GM12874 (cell line): Measurements from ENCODE around the gene ZNRD2.
A peak's percentile ranks its signal among the peaks of the same experiment; 100 is the strongest.

ENCODE experiments used
- TF ChIP-seq, protein P1 (sequence below): IDR thresholded peaks from 2 replicates; pipeline ENCODE4 v1.5.1; 2011; ENCODE audit warnings: low read depth, mild to moderate bottlenecking, control low read depth, low read length, moderate library complexity; ENCODE audit not compliant: insufficient read depth

Gene ZNRD2

DNA sequence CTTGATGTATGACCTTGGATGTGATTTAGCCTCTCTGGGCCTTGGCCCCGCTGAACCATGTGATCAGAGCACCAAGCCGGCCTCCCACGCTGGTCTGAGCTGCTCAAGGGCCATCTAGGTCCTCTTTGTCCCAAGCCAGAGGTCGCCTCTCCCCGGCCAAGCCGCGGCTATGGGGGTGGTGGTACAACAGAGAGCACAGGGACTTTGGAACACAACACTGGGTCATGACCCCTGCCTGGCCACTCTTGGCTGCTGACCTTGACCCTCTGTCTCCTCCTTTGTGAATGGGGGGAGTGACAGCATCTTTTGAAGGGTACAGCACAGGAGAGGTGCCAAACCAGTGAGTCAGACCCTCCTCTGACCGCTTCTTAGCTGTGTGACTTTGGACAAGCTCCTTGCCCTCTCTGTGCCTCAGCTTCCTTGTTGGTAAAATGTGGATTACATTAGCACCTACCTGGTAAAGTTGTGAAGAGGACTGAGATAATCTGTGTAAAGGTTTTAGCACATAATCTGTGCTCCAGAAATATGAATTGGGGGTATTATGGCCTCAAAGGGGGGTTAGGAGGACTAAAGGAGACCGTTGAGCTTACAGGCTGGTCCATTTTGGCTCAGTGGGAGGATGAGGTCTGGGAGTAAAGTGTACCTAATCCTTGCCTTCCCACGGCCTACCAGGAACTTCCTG is 40.7 kb upstream of the ZNRD2 start:
- TF ChIP-seq, protein P1, sequence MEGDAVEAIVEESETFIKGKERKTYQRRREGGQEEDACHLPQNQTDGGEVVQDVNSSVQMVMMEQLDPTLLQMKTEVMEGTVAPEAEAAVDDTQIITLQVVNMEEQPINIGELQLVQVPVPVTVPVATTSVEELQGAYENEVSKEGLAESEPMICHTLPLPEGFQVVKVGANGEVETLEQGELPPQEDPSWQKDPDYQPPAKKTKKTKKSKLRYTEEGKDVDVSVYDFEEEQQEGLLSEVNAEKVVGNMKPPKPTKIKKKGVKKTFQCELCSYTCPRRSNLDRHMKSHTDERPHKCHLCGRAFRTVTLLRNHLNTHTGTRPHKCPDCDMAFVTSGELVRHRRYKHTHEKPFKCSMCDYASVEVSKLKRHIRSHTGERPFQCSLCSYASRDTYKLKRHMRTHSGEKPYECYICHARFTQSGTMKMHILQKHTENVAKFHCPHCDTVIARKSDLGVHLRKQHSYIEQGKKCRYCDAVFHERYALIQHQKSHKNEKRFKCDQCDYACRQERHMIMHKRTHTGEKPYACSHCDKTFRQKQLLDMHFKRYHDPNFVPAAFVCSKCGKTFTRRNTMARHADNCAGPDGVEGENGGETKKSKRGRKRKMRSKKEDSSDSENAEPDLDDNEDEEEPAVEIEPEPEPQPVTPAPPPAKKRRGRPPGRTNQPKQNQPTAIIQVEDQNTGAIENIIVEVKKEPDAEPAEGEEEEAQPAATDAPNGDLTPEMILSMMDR: no peak

DNA sequence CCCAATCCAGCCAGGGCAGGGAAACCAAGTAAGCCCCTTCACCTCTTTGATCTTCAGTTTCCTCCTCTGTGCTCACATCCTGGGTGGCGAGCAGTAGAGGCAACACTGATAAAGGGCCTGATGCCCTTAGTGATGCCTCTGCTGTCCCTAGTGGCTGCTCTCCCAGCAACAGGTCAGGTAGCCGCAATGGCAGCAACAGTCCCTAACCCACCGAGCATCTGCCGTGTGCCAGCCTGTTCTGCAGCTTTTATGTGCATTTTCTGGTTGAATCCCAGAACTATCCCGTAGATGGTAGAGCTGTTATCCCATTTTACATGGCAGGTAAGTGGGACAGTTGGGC is 40.1 kb upstream of the ZNRD2 start:
- TF ChIP-seq, protein P1: peak; percentile 51; the same call in 1 of the 2 replicates

GRCh38 chr11:65532388-65533064 is 37.8 kb upstream of the ZNRD2 start:
- TF ChIP-seq, protein P1: no peak

DNA sequence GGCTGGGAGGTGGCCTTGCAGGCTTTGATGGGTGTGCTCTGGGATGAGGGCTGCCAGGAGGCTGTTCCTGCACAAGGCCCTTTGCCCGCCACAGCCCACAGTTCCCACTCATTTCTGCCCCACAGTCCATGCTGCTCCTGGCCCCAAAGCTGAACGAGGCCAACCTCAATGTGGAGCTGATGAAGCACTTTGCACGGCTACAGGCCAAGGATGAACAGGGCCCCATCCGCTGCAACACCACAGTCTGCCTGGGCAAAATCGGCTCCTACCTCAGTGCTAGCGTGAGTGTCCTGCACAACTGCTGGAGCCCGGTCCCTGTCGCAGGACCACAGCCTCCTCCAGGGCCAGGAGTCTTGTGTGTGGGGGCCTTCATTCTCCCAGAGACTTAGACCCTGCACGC is 35.2 kb upstream of the ZNRD2 start:
- TF ChIP-seq, protein P1: no peak

DNA sequence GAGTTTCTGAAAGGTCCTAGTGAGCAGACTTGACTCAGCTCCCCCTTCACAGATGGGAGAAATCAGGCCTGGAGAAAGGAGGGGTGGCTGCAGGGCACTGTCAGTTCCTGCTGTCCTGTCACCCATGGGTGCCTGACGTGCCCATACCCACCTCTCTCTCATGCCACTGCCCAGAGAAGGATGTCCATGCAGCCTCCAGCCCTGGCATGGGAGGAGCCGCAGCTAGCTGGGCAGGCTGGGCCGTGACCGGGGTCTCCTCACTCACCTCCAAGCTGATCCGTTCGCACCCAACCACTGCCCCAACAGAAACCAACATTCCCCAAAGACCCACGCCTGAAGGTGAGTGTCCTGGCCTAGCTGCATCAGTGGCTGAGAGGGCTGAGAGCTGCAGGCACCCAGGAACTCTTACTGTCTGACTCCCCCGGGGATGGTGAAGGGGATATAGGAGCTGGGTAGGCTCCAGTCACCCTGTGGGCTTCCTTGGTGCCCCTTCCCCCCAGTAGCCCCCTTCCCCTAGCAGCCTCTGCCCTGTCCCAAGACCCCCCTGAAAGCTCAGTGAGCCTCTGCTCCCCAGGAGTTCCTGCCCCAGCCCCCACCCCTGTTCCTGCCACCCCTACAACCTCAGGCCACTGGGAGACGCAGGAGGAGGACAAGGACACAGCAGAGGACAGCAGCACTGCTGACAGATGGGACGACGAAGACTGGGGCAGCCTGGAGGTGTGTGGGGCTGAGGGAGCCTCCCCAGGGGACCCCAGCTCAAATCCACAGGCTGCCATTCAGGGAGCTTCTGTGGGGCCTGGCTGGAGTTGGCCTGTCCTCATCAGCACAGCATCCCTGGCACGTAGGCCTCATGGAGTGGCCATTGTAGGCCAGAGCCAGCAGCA is 33.6 kb upstream of the ZNRD2 start:
- TF ChIP-seq, protein P1: no peak

DNA sequence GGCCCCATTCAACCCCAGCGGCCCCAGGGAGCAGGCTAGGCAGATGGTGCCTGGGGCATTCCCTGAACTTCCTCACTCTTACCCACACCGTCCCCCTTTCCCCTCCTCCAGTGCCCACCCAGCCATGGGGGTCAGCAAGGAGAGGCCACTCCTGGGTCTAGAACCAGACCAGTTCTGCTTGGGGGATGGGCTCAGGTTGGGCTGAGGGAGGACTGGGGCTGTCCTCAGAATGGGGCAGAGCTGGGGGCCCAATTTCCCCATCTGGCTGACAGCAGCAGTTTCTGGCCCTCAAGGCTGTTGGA is 33.0 kb upstream of the ZNRD2 start:
- TF ChIP-seq, protein P1: no peak

- TF ChIP-seq, protein P1: no peak
Measured at GRCh38 chr11:65537620-65538231, 32.6 kb upstream of the ZNRD2 start.
